Activated naive CD8-positive, alpha-beta T cell treated with anti-CD3 and anti-CD28 coated beads for 36 hours (primary cell): ENCODE data around the gene CREG2. TPM values are rescaled to one million over a fixed set of nuclear protein-coding genes. Genes with fewer than 3 reads are reported as not detected.

ENCODE experiments used
- DNase-seq: peaks from one replicate; pipeline ENCODE4 v3.0.0; 2021
- H3K27ac Mint-ChIP-seq: one replicate; pipeline ENCODE4 v1.8.0; 2022; ENCODE audit warnings: mild to moderate bottlenecking, moderate library complexity, mixed read lengths
- H3K27me3 Mint-ChIP-seq: one replicate; pipeline ENCODE4 v1.8.0; 2022; ENCODE audit warnings: mild to moderate bottlenecking, mixed read lengths
- H3K36me3 Mint-ChIP-seq: one replicate; pipeline ENCODE4 v1.8.0; 2021; ENCODE audit warnings: mild to moderate bottlenecking, mixed read lengths
- H3K4me1 Mint-ChIP-seq: one replicate; pipeline ENCODE4 v1.8.0; 2021; ENCODE audit warnings: mixed read lengths
- H3K4me3 Mint-ChIP-seq: one replicate; pipeline ENCODE4 v1.8.0; 2022; ENCODE audit warnings: mild to moderate bottlenecking, moderate library complexity, mixed read lengths
- H3K9me3 Mint-ChIP-seq: one replicate; pipeline ENCODE4 v1.8.0; 2022; ENCODE audit warnings: mixed read lengths
- total RNA-seq, 2 experiments: library from RNA; stranded (reverse); gene quantifications; one replicate each; pipeline ENCODE4 v1.2.3, GENCODE V29; 2021

Gene CREG2
- total RNA-seq, 2 experiments from 2014 or later, result not detected

GRCh38 chr2:101399021-101399799 is 11.9 kb upstream of the CREG2 start:
- no peaks in the 10 kb centered on the region for H3K9me3 Mint-ChIP-seq
- no peak overlapping the region for H3K4me3 Mint-ChIP-seq
- no peaks in the 10 kb centered on the region for H3K36me3 Mint-ChIP-seq
- H3K27me3 Mint-ChIP-seq, result peaks cover 31% of the 10 kb centered on the region
- no peak for DNase-seq
- no peak overlapping the region for H3K27ac Mint-ChIP-seq
- peaks cover 6% of the 10 kb centered on the region for H3K4me1 Mint-ChIP-seq

GRCh38 chr2:101398116-101398821 is 11.0 kb upstream of the CREG2 start:
- H3K27me3 Mint-ChIP-seq, result peaks cover 31% of the 10 kb centered on the region
- no peak overlapping the region for H3K4me3 Mint-ChIP-seq
- H3K27ac Mint-ChIP-seq, result no peak overlapping the region
- DNase-seq, result no peak
- H3K36me3 Mint-ChIP-seq, result no peaks in the 10 kb centered on the region
- H3K4me1 Mint-ChIP-seq, result peaks cover 6% of the 10 kb centered on the region
- no peaks in the 10 kb centered on the region for H3K9me3 Mint-ChIP-seq

GRCh38 chr2:101396316-101396717 is 9.0 kb upstream of the CREG2 start:
- Mint-ChIP-seq H3K9me3 (no peaks in the 10 kb centered on the region), H3K27me3 (peaks cover 26% of the 10 kb centered on the region), H3K36me3 (peaks cover 2% of the 10 kb centered on the region), H3K4me1 (peaks cover 2% of the 10 kb centered on the region), H3K27ac (no peak overlapping the region), H3K4me3 (no peak overlapping the region)
- no peak for DNase-seq

GRCh38 chr2:101395545-101396315 is 8.4 kb upstream of the CREG2 start:
- Mint-ChIP-seq H3K36me3 (peaks cover 2% of the 10 kb centered on the region), H3K4me3 (no peak overlapping the region), H3K27me3 (peaks cover 23% of the 10 kb centered on the region), H3K27ac (no peak overlapping the region), H3K9me3 (no peaks in the 10 kb centered on the region), H3K4me1 (peaks cover 2% of the 10 kb centered on the region)
- no peak for DNase-seq

- peaks cover 56% of the 10 kb centered on the region for H3K27me3 Mint-ChIP-seq
- no peaks in the 10 kb centered on the region for H3K9me3 Mint-ChIP-seq
Measured at GRCh38 chr2:101388232-101388631, 929 bp upstream of the CREG2 start.

GRCh38 chr2:101386599-101387150 is 628 bp downstream of the CREG2 start:
- Mint-ChIP-seq H3K27ac (no peak overlapping the region), H3K9me3 (no peaks in the 10 kb centered on the region), H3K27me3 (peaks cover 60% of the 10 kb centered on the region), H3K36me3 (no peaks in the 10 kb centered on the region), H3K4me1 (peaks cover 7% of the 10 kb centered on the region), H3K4me3 (no peak overlapping the region)
- no peak for DNase-seq

More at GRCh38 chr2:101388232-101388631, 929 bp upstream of the CREG2 start:
- no peak for DNase-seq
- Mint-ChIP-seq H3K36me3 (peaks cover 2% of the 10 kb centered on the region), H3K4me3 (no peak overlapping the region), H3K27ac (no peak overlapping the region), H3K4me1 (peaks cover 7% of the 10 kb centered on the region)

- H3K27ac Mint-ChIP-seq, result no peak overlapping the region
- no peak overlapping the region for H3K4me3 Mint-ChIP-seq
- no peak for DNase-seq
- no peaks in the 10 kb centered on the region for H3K9me3 Mint-ChIP-seq
- peaks cover 36% of the 10 kb centered on the region for H3K27me3 Mint-ChIP-seq
- H3K36me3 Mint-ChIP-seq, result no peaks in the 10 kb centered on the region
- peaks cover 5% of the 10 kb centered on the region for H3K4me1 Mint-ChIP-seq
Measured at GRCh38 chr2:101383016-101383541, 4.2 kb downstream of the CREG2 start.

GRCh38 chr2:101382442-101382841 is 4.9 kb downstream of the CREG2 start:
- Mint-ChIP-seq H3K36me3 (no peaks in the 10 kb centered on the region), H3K9me3 (no peaks in the 10 kb centered on the region), H3K4me1 (peaks cover 4% of the 10 kb centered on the region), H3K4me3 (no peak overlapping the region), H3K27ac (no peak overlapping the region), H3K27me3 (peaks cover 29% of the 10 kb centered on the region)
- DNase-seq, result no peak

- Mint-ChIP-seq H3K36me3 (no peaks in the 10 kb centered on the region), H3K4me1 (no peaks in the 10 kb centered on the region), H3K4me3 (no peak overlapping the region), H3K27ac (no peak overlapping the region), H3K27me3 (peaks cover 15% of the 10 kb centered on the region), H3K9me3 (no peaks in the 10 kb centered on the region)
- DNase-seq, result no peak
Measured at GRCh38 chr2:101380376-101380775, 6.9 kb downstream of the CREG2 start.

- Mint-ChIP-seq H3K36me3 (no peaks in the 10 kb centered on the region), H3K27me3 (peaks cover 6% of the 10 kb centered on the region), H3K4me1 (peaks cover 3% of the 10 kb centered on the region), H3K4me3 (no peak overlapping the region), H3K9me3 (no peaks in the 10 kb centered on the region), H3K27ac (no peak overlapping the region)
- no peak for DNase-seq
Measured at GRCh38 chr2:101379091-101379490, 8.2 kb downstream of the CREG2 start.

GRCh38 chr2:101375653-101376052 is 11.7 kb downstream of the CREG2 start:
- Mint-ChIP-seq H3K9me3 (peaks cover 6% of the 10 kb centered on the region), H3K27me3 (no peaks in the 10 kb centered on the region), H3K4me3 (no peak overlapping the region), H3K27ac (no peak overlapping the region), H3K4me1 (peaks cover 3% of the 10 kb centered on the region), H3K36me3 (no peaks in the 10 kb centered on the region)
- no peak for DNase-seq

GRCh38 chr2:101374821-101375561 is 12.3 kb downstream of the CREG2 start:
- no peak for DNase-seq
- Mint-ChIP-seq H3K4me3 (no peak overlapping the region), H3K9me3 (peaks cover 6% of the 10 kb centered on the region), H3K27me3 (no peaks in the 10 kb centered on the region), H3K4me1 (peaks cover 3% of the 10 kb centered on the region), H3K27ac (no peak overlapping the region), H3K36me3 (no peaks in the 10 kb centered on the region)

GRCh38 chr2:101372792-101373191 is 14.5 kb downstream of the CREG2 start:
- no peak for DNase-seq
- Mint-ChIP-seq H3K27ac (no peak overlapping the region), H3K27me3 (no peaks in the 10 kb centered on the region), H3K36me3 (no peaks in the 10 kb centered on the region), H3K4me1 (peaks cover 3% of the 10 kb centered on the region), H3K4me3 (no peak overlapping the region), H3K9me3 (peaks cover 6% of the 10 kb centered on the region)

GRCh38 chr2:101371636-101372035 is 15.7 kb downstream of the CREG2 start:
- Mint-ChIP-seq H3K36me3 (no peaks in the 10 kb centered on the region), H3K27ac (no peak overlapping the region), H3K9me3 (peaks cover 6% of the 10 kb centered on the region), H3K4me1 (peaks cover 3% of the 10 kb centered on the region), H3K27me3 (no peaks in the 10 kb centered on the region), H3K4me3 (no peak overlapping the region)
- no peak for DNase-seq
